ENCODE results near the gene ENAM. TPM values are rescaled to one million over a fixed set of nuclear protein-coding genes. Genes with fewer than 3 reads are reported as not detected.

The ENAM gene
- total RNA-seq, 2 experiments from 2014 or later = not detected

DNA sequence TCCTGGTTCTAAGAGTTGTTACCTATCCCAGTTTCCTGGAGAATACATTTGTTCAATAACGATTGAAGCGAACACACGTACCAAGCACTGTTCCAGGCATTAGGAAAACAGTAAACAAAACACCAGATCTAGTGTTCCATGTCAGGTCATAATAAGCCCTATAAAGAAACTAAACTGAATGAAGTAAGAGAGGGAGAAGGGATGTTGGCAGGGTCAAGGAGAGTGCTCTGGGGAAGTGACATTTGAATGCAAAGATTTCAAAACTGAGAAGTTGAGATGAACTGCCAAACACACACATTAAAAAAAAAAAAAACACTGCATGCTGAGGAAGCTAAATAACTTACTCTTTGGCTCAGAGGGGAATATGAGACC, 14.4 kb upstream of the ENAM start:
- Mint-ChIP-seq H3K4me3 (no peak overlapping the region), H3K9me3 (no peaks in the 10 kb centered on the region), H3K36me3 (ENCODE audit: low read depth) (no peaks in the 10 kb centered on the region), H3K27ac (no peak overlapping the region), H3K4me1 (ENCODE audit: low read depth) (peaks cover 16% of the 10 kb centered on the region), H3K27me3 (peaks cover 14% of the 10 kb centered on the region)
- POLR2A ChIA-PET = interaction anchor here (1.6 kb wide), 1 partner anchor 10 kb away, joined by 4 read pairs; no protein-coding TSS in a partner anchor
- DNase-seq (no peak), ATAC-seq (no peak)
- TF ChIP-seq, protein P1, sequence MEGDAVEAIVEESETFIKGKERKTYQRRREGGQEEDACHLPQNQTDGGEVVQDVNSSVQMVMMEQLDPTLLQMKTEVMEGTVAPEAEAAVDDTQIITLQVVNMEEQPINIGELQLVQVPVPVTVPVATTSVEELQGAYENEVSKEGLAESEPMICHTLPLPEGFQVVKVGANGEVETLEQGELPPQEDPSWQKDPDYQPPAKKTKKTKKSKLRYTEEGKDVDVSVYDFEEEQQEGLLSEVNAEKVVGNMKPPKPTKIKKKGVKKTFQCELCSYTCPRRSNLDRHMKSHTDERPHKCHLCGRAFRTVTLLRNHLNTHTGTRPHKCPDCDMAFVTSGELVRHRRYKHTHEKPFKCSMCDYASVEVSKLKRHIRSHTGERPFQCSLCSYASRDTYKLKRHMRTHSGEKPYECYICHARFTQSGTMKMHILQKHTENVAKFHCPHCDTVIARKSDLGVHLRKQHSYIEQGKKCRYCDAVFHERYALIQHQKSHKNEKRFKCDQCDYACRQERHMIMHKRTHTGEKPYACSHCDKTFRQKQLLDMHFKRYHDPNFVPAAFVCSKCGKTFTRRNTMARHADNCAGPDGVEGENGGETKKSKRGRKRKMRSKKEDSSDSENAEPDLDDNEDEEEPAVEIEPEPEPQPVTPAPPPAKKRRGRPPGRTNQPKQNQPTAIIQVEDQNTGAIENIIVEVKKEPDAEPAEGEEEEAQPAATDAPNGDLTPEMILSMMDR (IDR thresholded peaks at IDR 0.05) = no peak
- CTCF ChIA-PET = interaction anchor here (0.8 to 0.9 kb wide), 2 partner anchors 13 to 20 kb away, joined by 3 read pairs; no protein-coding TSS in a partner anchor
- intact Hi-C loops (cut with micrococcal nuclease) = no loop called here

DNA sequence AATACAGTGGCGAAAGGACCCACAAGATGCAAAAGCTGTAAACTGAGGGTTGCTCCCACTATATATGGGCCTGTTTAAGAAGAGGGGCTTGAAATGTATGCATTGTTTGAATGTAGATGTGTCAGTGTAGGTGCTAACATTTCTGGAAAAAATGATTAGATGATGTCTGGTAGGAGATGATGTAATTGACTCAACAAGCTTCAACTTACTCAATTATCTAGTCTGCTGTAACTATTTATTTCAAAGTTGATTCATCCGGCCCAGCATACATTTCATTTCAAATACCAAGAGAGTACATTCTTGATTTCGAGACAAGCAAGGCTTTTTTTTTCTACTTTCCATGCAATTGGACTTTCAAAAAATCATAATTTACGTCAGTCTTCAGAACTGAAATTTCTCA, 9.3 kb upstream of the ENAM start:
- intact Hi-C loops (cut with micrococcal nuclease) = no loop called here
- Mint-ChIP-seq H3K4me1 (ENCODE audit: low read depth) (peaks cover 7% of the 10 kb centered on the region), H3K36me3 (ENCODE audit: low read depth) (no peaks in the 10 kb centered on the region), H3K4me3 (no peak overlapping the region), H3K27ac (no peak overlapping the region), H3K27me3 (peaks cover 3% of the 10 kb centered on the region), H3K9me3 (no peaks in the 10 kb centered on the region)
- POLR2A ChIA-PET = no interaction called here
- DNase-seq = no peak
- CTCF ChIA-PET = no interaction called here
- ATAC-seq = peak; percentile 61
- TF ChIP-seq, protein P1 (IDR thresholded peaks at IDR 0.05) = no peak

DNA sequence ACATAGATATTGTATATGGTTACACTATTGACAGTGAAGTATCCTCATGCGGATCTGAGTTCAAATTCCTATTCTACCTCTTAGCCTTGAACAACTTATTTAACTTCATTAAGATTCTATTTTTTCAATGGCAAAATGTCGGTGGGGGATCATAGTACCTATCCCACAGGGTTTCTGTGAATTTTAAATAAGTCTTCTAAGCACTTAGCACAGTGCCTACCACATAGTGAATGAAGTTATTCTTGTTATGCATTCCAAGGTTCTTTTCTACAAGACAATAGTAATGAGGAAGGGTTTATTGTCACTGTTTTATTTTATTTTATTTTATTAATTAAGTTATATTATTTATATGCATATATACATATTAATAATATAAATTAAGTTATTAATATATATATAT, 8.8 kb upstream of the ENAM start:
- ChIA-PET CTCF (no interaction called here), POLR2A (no interaction called here)
- peaks cover 6% of the 10 kb centered on the region for H3K4me1 Mint-ChIP-seq (ENCODE audit: low read depth)
- no peaks in the 10 kb centered on the region for H3K36me3 Mint-ChIP-seq (ENCODE audit: low read depth)
- H3K27ac Mint-ChIP-seq = no peak overlapping the region
- TF ChIP-seq, protein P1 (IDR thresholded peaks at IDR 0.05) = no peak
- H3K27me3 Mint-ChIP-seq = peaks cover 2% of the 10 kb centered on the region
- no peaks in the 10 kb centered on the region for H3K9me3 Mint-ChIP-seq
- intact Hi-C loops (cut with micrococcal nuclease) = no loop called here
- DNase-seq (no peak), ATAC-seq (peak; percentile 15)
- H3K4me3 Mint-ChIP-seq = no peak overlapping the region

DNA sequence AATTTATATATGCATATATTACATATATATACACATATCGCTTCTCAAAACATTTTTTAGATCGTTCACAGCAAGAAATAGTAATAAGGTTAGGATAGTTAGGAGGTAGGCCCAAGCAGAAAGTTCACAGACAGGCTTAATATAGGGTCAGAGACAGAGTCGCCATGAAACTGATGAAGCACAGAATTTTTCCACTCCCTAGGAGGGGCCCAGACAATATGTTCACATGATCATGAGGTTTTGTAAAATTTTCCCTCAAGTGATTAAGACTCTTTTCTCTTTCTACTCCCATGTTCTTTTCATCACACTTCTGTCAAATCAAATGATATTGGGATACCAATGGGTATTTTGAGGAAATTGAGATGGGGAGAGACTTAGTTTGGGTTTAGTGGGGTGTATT, 5.2 kb upstream of the ENAM start:
- POLR2A ChIA-PET = no interaction called here
- no peak overlapping the region for H3K27ac Mint-ChIP-seq
- H3K4me1 Mint-ChIP-seq (ENCODE audit: low read depth) = peaks cover 6% of the 10 kb centered on the region
- no peaks in the 10 kb centered on the region for H3K9me3 Mint-ChIP-seq
- peak; percentile 70 for ATAC-seq
- DNase-seq = peak; percentile 28
- TF ChIP-seq, protein P1 (IDR thresholded peaks at IDR 0.05) = no peak
- CTCF ChIA-PET = no interaction called here
- H3K4me3 Mint-ChIP-seq = no peak overlapping the region
- intact Hi-C loops (cut with micrococcal nuclease) = no loop called here
- no peaks in the 10 kb centered on the region for H3K27me3 Mint-ChIP-seq
- no peaks in the 10 kb centered on the region for H3K36me3 Mint-ChIP-seq (ENCODE audit: low read depth)

DNA sequence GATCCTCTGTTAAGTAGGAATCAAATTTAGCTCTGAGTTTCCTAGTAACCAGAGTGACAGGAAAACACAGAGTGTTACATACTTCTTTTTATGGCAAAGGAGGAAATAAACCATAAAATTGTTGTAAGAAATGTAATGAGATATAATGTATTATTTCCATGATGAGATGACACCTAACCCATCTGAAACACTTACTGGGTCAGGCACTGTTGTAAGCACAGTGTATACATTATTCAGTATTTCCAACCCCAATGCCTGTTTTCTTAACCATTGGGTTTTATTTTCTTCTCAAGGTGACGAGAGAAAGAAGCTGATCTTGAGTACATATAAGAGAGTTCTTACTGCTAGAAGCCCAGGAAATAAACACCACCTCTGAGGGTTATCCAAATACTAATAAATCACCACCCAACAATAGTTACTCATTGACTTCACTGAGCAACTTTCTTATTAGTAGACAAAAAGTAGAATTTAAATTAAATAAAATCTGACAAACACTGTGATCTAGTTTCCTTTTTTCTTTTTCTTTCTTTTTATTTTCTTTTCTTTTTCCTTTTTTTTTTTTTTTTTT, 4.2 kb upstream of the ENAM start:
- Mint-ChIP-seq H3K27me3 (no peaks in the 10 kb centered on the region), H3K36me3 (ENCODE audit: low read depth) (no peaks in the 10 kb centered on the region), H3K9me3 (no peaks in the 10 kb centered on the region), H3K4me1 (ENCODE audit: low read depth) (peaks cover 10% of the 10 kb centered on the region), H3K27ac (no peak overlapping the region), H3K4me3 (no peak overlapping the region)
- CTCF ChIA-PET = interaction anchor here (0.8 to 1.5 kb wide), 3 partner anchors 9 to 380 kb away, joined by 3 to 4 read pairs (median 3); no protein-coding TSS in a partner anchor
- ATAC-seq = peak; percentile 57
- TF ChIP-seq, protein P1 (IDR thresholded peaks at IDR 0.05) = no peak
- POLR2A ChIA-PET = no interaction called here
- DNase-seq = no peak
- intact Hi-C loops (cut with micrococcal nuclease) = no loop called here

Measured in activated CD8-positive, alpha-beta T cell treated with anti-CD3 and anti-CD28 coated beads for 36 hours (primary cell).